CD4-positive, alpha-beta T cell treated with Interleukin-17A for 1 hour (primary cell): ENCODE data around the gene SCGB3A2.

Experiments
- DNase-seq: peaks from one replicate; pipeline ENCODE4 v3.0.0-alpha.2; 2020

SCGB3A2 gene

DNA sequence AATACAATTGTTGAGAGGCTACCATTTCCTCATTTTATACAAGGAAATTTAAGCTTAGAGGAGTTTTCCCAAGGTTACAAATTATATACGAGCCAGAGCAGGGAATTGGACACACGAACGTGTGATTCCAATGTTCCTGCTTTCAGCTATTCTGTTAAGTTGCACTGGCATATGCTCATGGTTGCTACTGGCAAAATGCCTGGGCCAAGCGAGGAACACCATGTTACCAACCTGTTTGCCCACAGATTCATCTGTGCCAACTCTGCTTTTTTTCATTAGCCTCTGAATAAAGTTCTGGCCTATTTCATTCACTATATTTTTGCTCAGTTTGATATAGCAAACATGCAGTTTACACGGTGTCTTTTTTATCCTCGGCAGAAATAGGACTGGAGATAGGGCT, 32.9 kb downstream of the SCGB3A2 start:
- no peak for DNase-seq

DNA sequence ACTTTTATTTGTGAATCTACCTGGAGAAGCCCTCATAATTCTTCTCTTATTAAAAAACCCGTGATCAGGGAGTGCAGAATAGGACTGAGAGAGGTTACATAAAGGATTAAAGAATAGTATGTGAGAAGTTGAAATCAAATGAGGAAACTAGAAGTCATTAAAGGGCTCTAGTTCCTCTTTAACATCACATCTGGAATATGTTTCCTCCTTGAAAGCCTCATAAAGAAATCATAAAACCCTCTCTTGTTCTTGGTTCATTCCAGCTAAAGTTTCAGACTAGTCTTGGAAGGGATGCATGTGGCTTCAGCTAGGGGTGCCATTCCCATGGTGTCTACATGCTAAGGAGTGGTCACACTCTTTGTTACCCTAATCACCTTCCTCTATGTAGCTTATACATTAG, 33.5 kb downstream of the SCGB3A2 start:
- DNase-seq: no peak

DNA sequence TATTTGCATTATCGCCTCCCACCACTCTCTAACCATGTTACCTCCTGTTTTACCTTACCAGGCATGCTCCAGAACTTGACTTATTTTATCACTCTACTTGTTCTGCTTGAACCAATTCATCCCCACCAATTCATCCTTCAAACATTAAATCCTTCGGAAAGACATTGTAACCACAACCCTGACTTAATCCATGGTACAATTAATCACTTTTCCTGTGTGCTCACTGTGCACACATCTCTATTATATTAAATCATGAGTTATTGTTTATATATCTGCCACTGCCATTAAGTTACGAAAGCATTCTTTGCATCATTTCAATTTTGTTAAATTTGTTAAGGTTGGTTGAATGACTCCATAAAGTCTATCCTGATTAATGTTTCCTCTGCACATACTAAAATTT, 35.3 kb downstream of the SCGB3A2 start:
- no peak for DNase-seq

DNA sequence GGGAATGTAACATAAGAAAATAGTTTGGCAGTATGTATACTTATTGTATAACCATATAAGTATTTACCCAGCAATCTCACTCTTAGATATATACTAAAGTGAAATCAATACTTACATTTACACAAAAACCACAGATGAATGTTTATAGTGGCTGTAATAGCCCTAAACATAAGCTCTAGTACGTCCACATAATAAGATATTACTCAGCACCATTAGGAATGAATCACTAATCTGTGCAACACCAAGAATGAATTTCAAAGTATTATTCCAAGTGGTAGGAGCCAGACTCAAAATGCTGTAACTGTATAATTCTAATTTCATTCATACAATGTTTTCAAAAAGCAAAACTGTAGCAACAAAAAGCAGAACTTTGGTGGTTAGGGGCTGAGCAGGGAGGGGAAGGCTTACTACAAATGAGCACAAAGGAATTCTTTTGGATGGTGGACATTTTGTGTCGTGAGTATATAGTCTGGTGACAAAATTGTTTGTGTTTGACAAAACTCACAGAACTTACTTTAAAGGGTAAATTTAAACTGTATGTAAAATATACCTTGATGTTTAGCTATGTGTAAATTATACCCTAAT, 39.7 kb downstream of the SCGB3A2 start:
- DNase-seq: no peak

DNA sequence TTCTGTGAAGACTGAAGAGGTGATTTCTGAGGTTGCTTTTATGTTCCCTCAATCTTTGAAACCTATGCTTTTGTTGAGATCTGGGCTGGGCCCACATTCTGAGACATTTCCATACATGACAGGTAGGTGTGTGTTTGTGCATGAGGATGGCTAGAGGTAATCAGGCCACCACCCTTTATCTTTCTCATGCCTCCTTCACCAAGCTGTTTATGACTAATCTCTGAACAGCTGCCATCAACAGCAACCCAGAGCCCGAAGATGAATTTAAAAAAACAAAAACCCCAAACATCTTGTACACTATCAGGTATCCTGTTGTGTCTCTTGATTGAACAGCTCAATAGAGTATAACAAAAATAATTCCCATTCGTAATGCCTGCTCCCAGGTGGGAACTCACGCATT, 40.4 kb downstream of the SCGB3A2 start:
- DNase-seq: no peak

DNA sequence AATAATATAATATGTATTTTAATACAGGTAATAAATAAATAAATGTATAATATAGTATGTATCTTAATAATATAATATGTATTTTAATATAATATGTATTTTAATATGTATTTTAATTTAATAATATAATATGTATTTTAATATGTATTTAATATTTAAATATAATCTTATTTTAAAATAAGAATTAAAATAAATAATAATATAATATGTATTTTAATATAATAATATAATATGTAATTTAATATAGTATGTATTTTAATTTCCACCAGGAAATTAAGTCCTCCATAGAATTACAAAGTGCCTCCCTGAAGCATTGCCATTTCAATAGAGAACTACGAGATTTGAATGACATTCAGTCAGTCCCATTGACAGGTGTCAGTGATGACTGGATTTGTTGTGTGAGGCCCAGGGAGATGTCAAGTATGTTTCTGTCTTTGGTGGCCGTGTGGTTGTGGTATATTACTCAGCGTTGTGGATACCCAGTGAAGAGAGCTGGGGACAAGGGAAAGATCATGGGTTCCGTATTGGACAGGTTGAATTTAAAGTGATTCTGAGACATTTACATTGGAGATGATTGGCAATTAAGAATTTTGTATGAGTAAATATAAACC, 42.0 kb downstream of the SCGB3A2 start:
- no peak for DNase-seq

DNA sequence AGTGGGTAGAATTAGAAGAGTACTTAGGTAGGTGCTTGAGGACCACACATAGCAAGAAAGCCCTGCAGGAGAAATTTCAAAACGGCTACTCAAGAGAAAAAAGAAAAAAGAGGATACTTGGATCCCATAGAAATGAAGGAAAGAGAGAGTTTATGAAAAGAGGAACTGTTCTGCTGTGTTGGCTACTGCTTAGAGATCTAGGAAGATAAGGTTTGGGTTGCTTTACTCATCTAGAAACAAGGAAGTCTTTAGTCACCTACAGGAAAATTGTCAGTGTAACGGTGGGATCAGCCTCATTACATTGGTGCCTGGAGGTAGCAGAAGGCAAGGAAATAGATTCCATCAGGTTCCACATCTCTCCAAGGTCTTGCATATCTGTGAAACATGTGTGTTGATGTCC, 42.6 kb downstream of the SCGB3A2 start:
- no peak for DNase-seq

DNA sequence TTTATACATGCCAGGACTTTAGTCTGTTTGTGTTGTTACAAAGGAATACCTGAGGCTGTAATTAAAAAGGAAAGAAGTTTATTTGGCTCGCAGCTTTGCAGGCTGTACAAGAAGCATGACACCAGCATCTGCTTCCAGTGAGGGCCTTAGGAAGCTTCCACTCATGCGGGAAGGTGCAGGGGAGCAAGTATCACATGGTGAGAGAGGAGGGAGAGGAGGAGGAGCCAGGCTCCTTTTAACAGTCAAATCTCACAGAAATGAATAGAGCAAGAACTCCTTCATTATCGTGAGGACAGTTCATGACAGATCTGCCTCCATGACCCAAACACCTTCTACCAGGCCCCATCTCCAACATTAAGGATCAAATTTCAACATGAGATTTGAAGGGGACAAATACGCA, 46.5 kb downstream of the SCGB3A2 start:
- DNase-seq: no peak

DNA sequence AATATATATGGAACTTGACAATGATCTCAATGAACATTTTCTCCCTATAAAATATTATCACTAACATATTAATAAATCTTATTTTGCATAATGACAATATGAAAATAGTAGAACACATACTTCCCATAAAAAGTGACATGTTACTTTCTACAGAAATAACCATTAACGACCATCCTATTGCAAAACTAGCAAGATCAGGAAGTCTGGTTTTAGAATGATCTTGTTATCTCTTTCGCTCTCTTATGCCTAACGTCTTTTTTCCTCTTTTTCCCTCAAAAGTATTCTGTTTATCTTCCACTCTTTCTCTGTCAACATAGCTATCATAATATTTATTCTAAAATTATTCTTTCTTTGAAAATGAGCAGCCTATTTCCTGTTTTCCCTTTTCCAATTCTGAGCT, 49.4 kb downstream of the SCGB3A2 start:
- DNase-seq: no peak

DNA sequence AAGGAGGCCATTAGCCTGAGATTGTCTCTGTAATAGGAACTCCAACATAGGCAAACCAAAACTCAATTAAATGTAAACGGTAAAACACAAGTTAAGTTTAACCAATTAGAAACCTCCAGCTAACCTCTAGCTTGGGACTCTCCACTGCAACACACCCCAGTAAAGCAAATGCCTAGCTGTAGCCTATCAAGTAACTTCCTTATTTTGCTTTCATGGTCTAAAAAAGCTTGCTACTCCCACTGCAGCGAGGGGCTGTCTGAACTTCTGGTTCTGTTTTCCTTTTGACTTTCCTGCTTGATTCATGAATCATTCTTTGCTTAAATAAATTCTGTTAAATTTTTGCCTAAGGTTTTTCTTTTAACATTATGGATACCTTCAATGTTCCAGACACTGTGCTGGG, 52.3 kb downstream of the SCGB3A2 start:
- no peak for DNase-seq
